Right atrium auricular region (tissue), 2 donors: ENCODE results near the gene KRTAP19-2. TPM values are rescaled to one million over a fixed set of nuclear protein-coding genes. Genes with fewer than 3 reads are reported as not detected.
A peak's percentile ranks its signal among the peaks of the same experiment; 100 is the strongest.

ENCODE experiments used
- DNase-seq: peaks from one replicate; pipeline ENCODE4 v3.0.0-alpha.2; 2019; ENCODE audit warnings: low spot score
- H3K27ac ChIP-seq, 2 donors: fragments of 200-600 bp; sonication (generic); 1 replicate in 1 of 2; 2 replicates in 1 of 2; pipeline ENCODE4 v1.5.1; 2016 to 2019
- H3K27me3 ChIP-seq, 2 donors: fragments of 200-600 bp; sonication (generic); one replicate each; pipeline versions ENCODE4 v1.5.1 to v1.6.0; 2017 to 2019
- H3K36me3 ChIP-seq: fragments of 200-600 bp; sonication (generic); one replicate; pipeline ENCODE4 v1.5.1; 2016
- H3K4me1 ChIP-seq, 2 donors: fragments of 200-600 bp; sonication (generic); one replicate each; pipeline versions ENCODE4 v1.5.1 to v1.6.0; 2017 to 2019
- H3K4me3 ChIP-seq, 2 donors: fragments of 200-600 bp; sonication (generic); 1 replicate in 1 of 2; 2 replicates in 1 of 2; pipeline ENCODE4 v1.5.1; 2017 to 2019; ENCODE audit warnings: mild to moderate bottlenecking in 1 of 2, moderate library complexity in 1 of 2
- H3K9me3 ChIP-seq, 2 donors: fragments of 200-600 bp; sonication (generic); one replicate each; pipeline ENCODE4 v1.5.1; 2019
- total RNA-seq, 2 donors: library from RNA; depleted of rRNA; stranded (reverse); fragments of >200 nt; gene quantifications; one replicate each; pipeline ENCODE4 v1.1.0, GENCODE V29; 2016
- TF ChIP-seq, protein P1 (sequence below), 2 donors: fragments of 200-600 bp; sonication (generic); IDR thresholded peaks; one replicate each; pipeline ENCODE4 v1.5.1; 2019; ENCODE audit warnings: antibody characterized with exemption in 2 of 2

The KRTAP19-2 gene
- total RNA-seq, 2 donors from 2014 or later, result not detected

- Histone ChIP-seq H3K9me3 (no peaks in the 10 kb centered on the region), H3K4me1 (no peaks in the 10 kb centered on the region), H3K4me3 (no peak within 1 kb of the TSS), H3K27me3 (no peaks in the 10 kb centered on the region), H3K27ac (no peak within 1 kb of the TSS), H3K36me3 (no peaks in the 10 kb centered on the region)
- DNase-seq, result no peak
- TF ChIP-seq, protein P1, sequence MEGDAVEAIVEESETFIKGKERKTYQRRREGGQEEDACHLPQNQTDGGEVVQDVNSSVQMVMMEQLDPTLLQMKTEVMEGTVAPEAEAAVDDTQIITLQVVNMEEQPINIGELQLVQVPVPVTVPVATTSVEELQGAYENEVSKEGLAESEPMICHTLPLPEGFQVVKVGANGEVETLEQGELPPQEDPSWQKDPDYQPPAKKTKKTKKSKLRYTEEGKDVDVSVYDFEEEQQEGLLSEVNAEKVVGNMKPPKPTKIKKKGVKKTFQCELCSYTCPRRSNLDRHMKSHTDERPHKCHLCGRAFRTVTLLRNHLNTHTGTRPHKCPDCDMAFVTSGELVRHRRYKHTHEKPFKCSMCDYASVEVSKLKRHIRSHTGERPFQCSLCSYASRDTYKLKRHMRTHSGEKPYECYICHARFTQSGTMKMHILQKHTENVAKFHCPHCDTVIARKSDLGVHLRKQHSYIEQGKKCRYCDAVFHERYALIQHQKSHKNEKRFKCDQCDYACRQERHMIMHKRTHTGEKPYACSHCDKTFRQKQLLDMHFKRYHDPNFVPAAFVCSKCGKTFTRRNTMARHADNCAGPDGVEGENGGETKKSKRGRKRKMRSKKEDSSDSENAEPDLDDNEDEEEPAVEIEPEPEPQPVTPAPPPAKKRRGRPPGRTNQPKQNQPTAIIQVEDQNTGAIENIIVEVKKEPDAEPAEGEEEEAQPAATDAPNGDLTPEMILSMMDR (IDR thresholded peaks at IDR 0.05), result no peak
These were observed 4.8 kb upstream of the KRTAP19-2 start, which contains the start of gene KRTAP19-3 for GRCh38 chr21:30491963-30492428. TSS of gene KRTAP19-3 (minus strand) at chr21:30492013. CDS start at chr21:30491957, 56 bp downstream.

- Histone ChIP-seq H3K4me3 (no peak overlapping the region), H3K36me3 (no peaks in the 10 kb centered on the region), H3K4me1 (peaks cover 0 to 3% of the 10 kb centered on the region in 2 donors), H3K27me3 (no peaks in the 10 kb centered on the region), H3K9me3 (no peaks in the 10 kb centered on the region), H3K27ac (no peak overlapping the region)
- DNase-seq, result no peak
- TF ChIP-seq, protein P1 (IDR thresholded peaks at IDR 0.05), result no peak
These were observed 1.1 kb downstream of the KRTAP19-2 start for GRCh38 chr21:30486180-30486579.

GRCh38 chr21:30482130-30482529 is 5.1 kb downstream of the KRTAP19-2 start:
- Histone ChIP-seq H3K27me3 (no peaks in the 10 kb centered on the region), H3K4me3 (no peak overlapping the region), H3K36me3 (no peaks in the 10 kb centered on the region), H3K27ac (no peak overlapping the region), H3K9me3 (no peaks in the 10 kb centered on the region), H3K4me1 (peaks cover 0 to 3% of the 10 kb centered on the region in 2 donors)
- no peak for DNase-seq
- TF ChIP-seq, protein P1 (IDR thresholded peaks at IDR 0.05), result no peak

- H3K36me3 ChIP-seq, result no peaks in the 10 kb centered on the region
- TF ChIP-seq, protein P1 (IDR thresholded peaks at IDR 0.05), result no peak
- peaks cover 0 to 3% of the 10 kb centered on the region in 2 donors for H3K4me1 ChIP-seq
- DNase-seq, result no peak
- peak within 1 kb of the TSS in 1 of 2 donors; percentile 0 for H3K27ac ChIP-seq
- H3K4me3 ChIP-seq, result no peak within 1 kb of the TSS
- H3K9me3 ChIP-seq, result no peaks in the 10 kb centered on the region
- no peaks in the 10 kb centered on the region for H3K27me3 ChIP-seq
These were observed 7.1 kb downstream of the KRTAP19-2 start, which contains the start of gene KRTAP19-1 for GRCh38 chr21:30480145-30480544. TSS of gene KRTAP19-1 (minus strand) at chr21:30480367. CDS start at chr21:30480317, 50 bp downstream.

- Histone ChIP-seq H3K27ac (no peak overlapping the region), H3K4me3 (no peak overlapping the region), H3K27me3 (no peaks in the 10 kb centered on the region), H3K9me3 (no peaks in the 10 kb centered on the region), H3K4me1 (peaks cover 0 to 3% of the 10 kb centered on the region in 2 donors), H3K36me3 (no peaks in the 10 kb centered on the region)
- DNase-seq, result no peak
- TF ChIP-seq, protein P1 (IDR thresholded peaks at IDR 0.05), result no peak
These were observed 8.0 kb downstream of the KRTAP19-2 start for GRCh38 chr21:30479259-30479658.

- H3K36me3 ChIP-seq, result no peaks in the 10 kb centered on the region
- H3K9me3 ChIP-seq, result no peaks in the 10 kb centered on the region
- no peaks in the 10 kb centered on the region for H3K27me3 ChIP-seq
- TF ChIP-seq, protein P1 (IDR thresholded peaks at IDR 0.05), result no peak
- H3K4me3 ChIP-seq, result no peak overlapping the region
- no peak overlapping the region for H3K27ac ChIP-seq
- H3K4me1 ChIP-seq, result peaks cover 0 to 3% of the 10 kb centered on the region in 2 donors
- DNase-seq, result no peak
These were observed 9.2 kb downstream of the KRTAP19-2 start for GRCh38 chr21:30478004-30478403.
